HG03439 (cell line): Measurements from ENCODE around the gene RNF213.
"Not testable (repeated sequence)": the region's sequence is repeated elsewhere in the genome, so short reads cannot be mapped to it uniquely, and the experiment has no call there.

ENCODE experiments used
- ATAC-seq: cut with Tn5 transposase; IDR thresholded peaks from one replicate; pipeline ENCODE4 v1.9.1; 2021; ENCODE audit warnings: mild to moderate bottlenecking, moderate library complexity; ENCODE audit not compliant: unreplicated experiment

The RNF213 gene

DNA sequence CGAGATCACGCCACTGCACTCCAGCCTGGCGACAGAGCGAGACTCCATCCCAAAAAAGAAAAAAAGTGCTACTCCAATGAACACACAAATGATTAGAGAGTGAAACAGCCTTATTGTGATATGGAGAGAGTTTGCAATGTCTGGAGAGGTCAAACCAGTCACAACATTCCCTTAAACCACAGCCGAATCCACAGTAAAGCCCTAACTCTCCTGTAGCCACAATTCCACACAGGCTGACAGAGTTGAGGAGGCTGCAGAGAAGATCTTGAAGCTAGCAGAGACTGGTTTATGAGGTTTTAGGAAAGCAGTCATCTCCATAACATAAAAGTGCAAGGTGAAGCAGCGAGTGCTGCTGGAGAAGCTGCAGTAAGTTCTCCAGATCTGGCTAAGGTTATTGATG is 6.7 kb downstream of the RNF213 start:
- no peak for ATAC-seq

DNA sequence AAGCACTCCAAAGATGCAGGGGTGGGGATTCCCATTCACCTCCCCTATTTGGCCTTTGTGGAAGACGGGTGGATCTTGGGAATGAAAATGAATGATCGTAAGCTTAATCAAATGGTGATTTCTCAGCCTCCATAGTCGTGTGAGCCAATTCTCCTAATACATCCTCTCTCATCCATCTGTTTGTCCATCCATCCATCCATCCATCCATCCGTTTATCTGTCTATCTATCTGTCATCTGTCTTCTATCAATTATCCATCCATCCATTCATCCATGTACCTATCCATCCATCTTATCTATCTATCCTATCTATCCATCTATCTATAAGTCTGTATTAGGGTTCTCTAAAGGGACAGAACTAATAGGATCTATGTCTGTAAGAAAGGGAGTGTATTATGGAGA is 7.8 kb downstream of the RNF213 start:
- no peak for ATAC-seq

DNA sequence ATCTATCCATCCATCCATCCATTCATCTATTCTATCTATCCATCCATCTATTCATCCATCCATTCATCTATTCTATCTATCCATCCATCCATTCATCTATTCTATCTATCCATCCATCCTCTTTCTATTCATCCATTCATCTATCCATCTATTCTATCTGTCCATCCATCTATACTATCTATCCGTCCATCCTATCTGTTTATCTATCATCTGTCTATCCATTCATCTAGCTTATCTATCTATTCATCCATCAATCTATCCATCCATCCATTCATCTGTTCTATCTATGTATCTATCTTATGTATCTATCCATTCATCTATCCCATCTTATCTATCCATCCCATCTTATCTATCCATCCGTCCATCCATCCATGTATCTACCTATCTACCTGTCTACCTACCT is 8.8 kb downstream of the RNF213 start:
- no peak for ATAC-seq

DNA sequence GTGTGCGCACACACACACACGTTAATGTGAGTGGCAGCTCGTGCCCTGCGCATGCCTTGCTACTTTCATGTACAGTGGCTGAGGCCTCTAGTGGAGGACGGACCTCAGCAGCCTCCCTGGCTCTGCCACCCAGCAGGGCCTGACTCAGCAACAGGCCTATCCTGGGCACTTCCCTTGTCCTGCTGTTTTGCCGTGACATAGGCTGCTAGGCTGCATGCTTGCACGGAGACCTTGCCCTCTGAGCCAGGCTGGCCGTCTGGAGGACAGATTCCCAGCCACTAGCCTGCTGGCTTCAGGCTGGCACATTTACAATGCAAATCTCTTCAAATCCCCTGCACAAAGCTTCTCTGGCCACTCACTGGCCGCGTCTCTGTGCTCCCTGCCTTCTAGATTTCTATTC is 9.5 kb downstream of the RNF213 start:
- no peak for ATAC-seq

DNA sequence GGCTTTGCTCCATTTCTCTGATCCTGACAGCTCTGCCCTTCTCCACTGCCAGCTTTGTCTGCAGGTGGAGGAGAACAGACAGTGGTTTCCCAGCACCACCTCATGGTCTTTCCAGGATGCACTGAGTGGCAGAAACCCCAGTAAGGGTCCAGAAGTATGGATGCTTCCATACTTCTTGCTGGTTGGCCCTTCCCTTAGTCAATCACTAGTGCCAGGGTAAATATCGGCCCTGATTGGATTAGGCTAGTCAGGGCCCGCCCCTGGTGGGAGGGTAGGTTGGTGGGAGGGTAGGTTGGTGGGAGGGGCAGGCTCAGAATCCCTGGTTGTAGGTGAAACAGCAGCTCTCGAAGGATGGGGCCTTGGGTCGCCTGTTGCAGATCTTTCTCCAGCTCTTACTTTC is 10.2 kb downstream of the RNF213 start:
- no peak for ATAC-seq

DNA sequence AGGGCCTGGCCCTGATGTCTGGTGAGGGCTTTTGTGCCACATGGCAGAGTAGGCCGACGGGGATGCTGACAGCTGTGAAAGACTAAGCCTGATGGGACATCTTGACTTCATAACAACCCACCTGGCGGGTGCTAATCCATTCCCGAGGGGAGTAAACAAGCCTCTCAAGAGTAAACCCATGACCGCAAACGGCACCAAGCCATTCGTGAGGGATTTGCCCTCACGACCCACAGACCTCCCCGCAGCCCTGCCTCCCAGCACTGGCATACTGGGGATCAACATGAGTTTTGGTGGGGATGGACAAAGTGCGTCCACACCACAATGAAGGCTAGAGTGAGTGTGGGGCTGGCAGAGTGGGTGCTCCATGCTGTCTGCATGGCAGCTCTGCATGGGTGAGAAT is 11.7 kb downstream of the RNF213 start:
- no peak for ATAC-seq

DNA sequence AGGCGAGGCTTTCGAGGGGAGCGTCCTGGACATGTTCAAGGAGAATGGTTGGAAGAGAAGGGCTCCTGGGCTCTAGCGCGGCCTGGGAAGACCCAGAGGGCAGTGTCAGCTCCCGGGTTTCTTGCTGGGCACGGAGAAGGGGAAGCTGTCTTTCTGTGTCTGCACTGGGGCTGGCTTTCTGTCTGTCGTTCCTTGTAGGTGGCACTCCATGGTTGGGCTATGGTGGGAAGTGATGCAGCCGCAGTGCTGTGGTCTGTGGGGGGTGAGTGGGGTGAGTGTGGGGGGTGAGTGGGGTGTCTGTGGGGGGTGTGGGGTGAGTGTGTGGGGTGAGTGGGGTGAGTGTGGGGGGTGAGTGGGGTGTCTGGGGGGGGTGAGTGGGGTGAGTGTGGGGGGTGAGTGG is 13.7 kb downstream of the RNF213 start:
- ATAC-seq: no peak

DNA sequence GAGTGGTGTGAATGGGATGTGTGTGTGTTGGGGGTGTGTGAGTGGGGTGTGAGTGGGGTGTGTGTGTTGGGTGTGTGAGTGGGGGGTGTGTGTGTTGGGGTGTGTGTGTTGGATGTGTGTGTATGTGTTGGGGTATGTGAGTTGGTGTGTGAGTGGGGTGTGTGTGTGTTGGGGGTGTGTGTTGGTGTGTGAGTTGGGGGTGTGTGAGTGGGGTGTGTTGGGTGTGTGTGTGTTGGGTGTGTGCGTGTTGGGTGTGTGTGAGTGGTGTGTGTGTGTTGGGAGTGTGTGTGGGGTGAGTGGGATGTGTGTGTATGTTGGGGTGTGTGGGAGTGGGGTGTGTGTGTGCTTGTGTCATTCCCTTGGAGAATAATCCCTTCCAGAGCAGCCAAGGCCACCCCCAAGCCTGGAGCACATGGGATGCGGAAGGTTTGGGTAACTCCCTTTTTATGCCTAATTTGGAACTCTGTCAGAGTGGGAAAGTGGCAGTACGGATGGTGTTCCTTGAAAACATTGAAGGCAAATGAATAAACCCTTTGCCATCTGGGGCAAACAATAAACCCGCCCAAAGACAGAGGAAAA is 14.3 kb downstream of the RNF213 start:
- no peak for ATAC-seq

DNA sequence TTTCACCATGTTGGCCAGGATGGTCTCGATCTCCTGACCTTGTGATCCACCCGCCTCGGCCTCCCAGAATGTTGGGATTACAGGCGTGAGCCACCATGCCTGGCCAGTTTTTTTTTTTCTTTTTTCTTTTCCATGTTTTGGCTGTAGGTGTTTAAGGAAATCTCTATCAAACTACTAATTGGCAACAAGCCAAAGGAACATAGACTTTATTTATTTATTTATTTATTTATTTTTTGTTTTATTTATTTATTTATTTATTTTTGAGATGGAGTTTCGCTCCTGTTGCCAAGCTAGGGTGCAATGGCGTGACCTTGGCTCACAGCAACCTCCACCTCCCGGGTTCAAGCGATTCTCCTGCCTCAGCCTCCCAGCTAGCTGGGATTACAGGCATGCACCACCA is 15.2 kb downstream of the RNF213 start:
- ATAC-seq: not testable (repeated sequence)

DNA sequence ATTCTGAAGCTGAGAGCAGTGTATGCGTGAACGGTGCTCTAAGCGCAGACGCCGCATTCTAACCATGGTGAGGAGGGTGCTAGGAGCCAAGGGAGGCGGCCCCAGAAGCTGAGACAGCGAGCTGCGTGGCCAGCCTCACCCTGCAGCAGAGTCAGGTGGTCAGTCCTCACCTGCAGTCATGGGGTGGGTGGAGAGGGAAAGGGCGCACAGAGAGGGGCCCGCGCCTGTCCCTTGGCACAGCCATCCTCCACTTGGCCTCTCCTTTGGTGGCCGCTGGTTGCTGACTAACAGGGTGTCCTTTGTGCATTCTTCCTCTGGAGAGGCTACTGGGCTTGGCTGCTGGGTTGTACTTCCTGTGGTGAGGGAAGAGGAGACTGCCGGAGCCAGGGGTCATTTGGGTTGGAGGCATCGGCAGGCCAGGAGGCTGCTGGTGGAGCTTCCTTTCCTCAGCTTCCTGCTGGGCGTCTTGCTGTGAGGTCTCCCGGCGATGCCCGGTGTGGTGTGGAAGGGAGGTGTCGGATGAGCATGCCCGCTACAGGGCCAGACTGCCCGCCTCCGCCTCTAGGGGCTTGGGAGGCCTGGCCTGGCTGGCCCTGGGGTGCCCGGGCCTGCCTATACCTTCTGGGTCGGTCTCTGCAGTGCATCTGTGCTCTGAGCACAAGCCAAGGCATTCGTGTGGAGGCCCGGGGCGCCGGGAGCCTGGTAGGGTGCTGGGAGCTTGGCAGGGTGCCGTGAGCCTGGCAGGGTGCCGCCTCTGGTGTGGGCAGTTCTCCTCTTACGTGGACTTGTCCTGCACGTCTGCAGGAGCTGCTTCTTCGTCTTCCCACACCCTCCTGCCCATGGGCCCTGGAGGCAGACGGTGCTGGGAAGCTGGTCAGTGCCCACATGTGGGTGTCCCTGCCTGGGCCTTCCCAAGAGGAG is 17.4 kb downstream of the RNF213 start:
- ATAC-seq: no peak

DNA sequence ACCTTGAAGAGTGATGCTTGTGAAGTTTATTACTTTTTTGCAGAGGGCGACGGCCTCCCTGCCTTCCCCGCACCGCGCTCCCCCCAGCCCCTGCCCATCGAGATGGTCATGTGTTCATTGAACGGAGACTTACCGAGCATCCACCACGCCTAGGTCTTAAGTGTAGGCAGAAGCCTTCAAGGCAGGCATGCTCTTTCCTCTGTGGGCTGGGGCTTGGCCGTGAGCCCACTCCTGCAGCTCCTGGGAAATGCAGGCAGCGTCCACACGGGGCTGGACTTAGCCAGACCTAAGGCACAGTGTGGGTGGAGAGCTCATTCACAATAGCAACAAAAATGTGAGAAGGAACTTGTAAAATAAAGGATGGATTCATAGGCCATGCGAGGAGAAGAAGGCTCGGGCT is 19.2 kb downstream of the RNF213 start:
- ATAC-seq: no peak

DNA sequence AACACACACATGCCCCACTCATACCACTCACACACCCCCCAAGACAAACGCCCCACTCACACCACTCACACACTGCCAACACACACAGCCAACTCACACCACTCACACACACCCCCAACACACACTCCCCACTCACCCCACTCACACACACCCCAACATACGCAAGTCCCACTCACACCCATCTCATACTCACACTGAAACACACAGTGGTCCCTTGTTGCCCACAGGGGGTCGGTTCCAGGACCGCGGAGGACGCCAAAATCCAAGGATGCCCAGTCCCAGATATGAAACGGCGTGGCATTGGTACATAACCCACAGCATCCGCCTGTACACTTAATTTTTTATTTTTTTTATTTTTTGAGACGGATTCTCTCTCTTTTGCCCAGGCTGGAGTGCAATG is 20.9 kb downstream of the RNF213 start:
- no peak for ATAC-seq

DNA sequence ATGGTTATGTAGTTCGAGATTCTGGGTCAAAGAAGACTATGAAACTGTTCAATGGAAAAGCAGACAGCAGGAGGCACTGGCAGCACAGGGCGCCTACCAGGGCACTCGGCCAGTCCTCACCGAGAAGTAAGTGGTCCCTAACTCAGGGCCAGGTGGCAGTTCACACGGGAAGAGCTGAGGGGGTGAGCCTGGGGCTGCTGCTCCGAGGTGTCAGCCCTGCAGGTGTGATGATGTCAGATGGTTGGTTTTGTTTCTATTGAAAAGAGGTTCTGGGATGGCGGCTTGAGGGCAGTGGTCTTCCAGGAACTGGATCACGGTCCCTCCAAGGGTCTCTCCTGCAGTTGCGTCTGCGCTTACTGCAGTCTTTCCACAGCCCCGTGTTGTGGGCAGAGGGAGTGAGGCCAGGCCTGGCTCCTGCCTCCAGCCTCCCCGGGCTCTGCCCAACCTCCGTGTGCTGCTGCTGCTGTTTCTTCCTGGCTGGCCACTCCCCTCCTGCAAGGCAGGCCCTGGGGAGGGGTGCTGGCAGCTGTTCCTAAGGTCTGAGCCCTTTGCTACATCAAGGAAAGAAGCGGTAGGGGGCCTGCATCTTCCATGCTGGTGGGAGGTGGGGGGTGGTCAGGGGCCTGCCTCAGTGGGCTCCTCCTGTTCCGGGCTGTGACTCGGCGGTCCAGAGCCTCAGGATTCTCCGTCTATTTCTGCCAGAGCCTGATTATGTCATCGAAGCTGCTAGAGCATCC is 22.6 kb downstream of the RNF213 start:
- ATAC-seq: no peak

DNA sequence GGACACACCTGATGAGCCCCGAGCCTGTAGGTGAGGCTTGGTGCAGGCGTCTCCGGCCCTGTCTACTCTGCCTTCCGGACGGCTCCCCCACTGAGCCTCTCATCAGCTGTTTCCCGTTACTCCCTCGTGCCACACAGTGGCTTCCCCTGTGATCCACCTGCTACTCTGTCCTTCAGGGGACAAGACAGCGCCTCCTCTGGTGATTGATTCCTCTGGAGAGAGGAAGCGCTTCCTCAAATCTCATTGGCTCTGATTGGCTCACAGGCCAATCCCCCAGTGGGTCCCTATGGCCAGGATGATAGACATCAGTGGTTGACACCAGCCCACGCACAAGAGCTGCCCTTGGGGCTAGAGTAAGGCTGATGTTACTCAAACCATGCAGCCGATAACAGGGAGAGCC is 24.0 kb downstream of the RNF213 start:
- no peak for ATAC-seq

DNA sequence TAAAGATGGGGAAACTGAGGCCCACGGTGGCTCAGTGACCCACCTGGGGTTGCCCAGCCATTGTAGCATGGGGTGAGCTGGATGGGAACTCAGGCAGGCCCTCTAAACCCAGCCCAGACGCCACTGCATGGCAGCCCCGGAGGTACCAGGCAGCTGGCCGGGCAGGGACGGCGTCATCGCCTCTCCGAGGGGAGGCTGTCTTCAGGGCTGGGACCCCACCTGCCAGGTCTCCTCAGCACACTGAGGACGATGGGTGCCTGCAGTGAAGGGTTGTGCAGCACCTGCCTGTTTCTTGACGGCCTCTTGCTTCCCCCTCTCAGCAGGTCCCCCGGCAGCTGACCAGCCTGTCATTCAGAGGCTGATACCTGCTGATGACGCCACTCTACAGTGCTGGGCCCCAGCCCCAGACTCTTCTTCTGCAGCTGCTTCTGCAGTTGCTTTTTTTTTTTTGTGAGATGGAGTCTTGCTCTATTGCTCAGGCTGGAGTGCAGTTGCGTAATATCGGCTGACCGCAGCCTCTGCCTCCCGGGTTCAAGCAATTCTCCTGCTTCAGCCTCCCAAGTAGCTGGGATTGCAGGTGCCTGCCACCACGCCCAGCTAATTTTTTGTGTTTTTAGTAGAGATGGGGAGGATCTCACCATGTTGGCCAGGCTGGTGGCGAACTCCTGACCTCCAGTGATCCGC is 24.7 kb downstream of the RNF213 start:
- no peak for ATAC-seq

DNA sequence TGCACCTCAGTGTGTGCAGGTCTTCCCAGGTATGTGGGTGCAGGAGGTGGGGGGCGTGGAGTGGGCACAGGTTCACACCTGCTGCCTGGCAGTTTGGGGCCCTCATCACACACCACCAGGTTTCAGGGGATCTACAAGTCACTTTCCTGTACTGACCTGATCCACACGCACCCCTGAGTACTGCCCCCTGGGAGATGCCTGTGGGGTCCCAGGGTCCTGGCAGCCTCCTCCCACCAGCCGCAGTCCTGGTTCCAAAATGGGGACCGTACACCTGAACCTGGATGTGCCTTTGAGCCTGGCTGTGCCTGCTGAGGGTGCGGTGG is 25.9 kb downstream of the RNF213 start:
- no peak for ATAC-seq

DNA sequence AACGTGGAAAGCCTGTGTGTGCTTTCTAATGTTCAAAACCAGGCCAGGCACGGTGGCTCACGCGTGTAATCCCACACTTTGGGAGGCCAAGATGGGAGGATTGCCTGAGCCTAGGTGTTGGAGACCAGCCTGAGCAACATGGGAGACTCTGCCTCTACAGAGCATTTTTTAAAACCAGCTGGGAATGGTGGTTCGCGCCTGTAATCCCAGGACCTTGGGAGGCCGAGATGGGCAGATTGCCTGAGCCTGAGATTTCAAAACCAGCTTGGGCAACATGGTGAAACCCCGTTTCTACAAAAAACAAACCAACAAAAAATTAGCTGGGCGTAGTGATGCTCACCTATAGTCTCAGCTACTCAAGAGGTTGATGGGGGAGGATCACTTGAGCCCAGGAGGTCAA is 26.4 kb downstream of the RNF213 start:
- ATAC-seq: no peak

DNA sequence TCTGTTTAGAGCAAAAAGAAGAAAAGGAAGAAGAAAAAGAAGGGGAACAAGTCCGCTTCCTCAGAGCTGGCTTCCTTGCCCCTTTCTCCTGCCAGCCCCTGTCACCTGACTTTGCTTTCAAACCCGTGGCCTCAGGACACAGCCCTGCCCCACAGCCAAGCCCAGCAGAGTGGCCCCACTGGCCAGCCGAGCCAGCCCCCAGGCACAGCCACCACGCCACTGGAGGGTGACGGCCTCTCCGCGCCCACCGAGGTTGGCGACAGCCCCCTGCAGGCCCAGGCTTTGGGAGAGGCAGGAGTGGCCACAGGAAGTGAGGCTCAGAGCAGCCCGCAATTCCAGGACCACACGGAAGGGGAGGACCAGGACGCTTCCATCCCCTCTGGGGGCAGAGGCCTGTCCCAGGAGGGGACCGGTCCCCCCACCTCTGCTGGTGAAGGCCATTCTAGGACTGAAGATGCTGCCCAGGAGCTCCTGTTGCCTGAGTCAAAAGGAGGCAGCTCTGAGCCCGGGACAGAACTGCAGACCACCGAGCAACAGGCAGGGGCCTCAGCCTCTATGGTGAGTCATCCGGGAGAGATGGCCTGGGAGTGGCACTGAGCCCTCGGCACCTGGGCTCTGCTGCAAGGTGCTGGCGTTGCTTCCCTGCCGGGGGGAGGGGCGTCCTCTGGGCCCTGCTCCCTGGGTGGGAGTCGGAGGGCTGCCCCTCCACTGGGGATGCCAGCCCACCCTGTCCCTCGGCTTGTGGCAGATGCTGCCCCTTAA is 27.3 kb downstream of the RNF213 start:
- ATAC-seq: no peak

DNA sequence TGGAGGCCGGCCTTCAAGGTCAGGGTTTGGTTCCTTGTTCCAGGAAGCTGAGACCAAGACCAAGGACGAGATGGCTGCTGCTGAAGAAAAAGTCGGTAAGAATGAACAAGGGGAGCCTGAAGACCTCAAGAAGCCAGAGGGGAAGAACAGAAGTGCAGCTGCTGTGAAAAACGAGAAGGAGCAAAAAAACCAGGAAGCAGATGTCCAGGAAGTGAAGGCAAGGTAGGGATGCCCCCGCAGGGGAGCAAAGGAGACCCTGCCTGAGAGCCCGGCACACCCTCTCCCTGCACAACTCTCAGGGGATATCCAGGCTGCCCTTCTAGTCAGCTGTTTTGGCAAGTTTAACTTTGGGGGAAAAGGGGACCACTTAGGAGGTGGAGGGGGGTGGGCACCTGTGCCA is 29.0 kb downstream of the RNF213 start:
- no peak for ATAC-seq

DNA sequence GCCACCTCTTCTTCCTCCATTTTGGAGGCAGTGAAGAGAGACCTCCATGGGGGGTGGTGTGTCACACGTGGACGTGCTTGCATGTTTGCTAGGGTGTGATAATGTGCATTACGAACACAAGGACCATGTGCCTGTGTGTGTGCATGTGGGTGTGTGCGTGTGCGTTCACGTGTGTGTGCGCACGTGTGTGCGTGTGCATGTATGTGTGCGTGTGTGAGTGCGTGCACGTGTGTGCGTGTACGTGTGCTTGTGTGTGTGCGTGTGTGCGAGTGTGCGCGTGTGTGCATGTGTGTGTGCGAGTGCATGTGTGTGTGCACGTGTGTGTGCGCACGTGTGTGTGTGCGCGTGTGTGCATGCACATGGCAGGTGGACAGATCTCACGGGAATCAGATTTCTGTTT is 29.5 kb downstream of the RNF213 start:
- no peak for ATAC-seq

DNA sequence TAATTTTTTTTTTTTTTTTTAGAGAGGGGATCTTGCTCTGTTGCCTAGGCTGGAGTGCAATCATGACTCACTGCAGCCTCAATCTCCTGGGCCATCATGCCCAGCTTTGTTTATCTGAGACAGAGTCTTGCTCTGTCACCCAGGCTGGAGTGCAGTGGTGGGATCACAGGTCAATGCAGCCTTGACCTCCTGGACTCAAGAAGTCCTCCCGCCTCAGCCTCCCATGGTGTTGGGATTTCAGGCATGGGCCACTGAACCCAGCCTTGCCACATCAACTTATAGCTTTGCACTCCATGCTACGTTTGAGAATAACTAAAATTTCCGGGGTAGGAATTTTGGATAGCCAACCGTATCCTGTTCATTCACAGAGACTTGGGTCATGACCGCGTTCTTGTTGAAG is 30.6 kb downstream of the RNF213 start:
- no peak for ATAC-seq
